ENCODE data around the gene VPS37B.

VPS37B gene

GRCh38 chr12:122860040-122860853, 35.7 kb downstream of the VPS37B start:
- TF ChIP-seq, protein P1, sequence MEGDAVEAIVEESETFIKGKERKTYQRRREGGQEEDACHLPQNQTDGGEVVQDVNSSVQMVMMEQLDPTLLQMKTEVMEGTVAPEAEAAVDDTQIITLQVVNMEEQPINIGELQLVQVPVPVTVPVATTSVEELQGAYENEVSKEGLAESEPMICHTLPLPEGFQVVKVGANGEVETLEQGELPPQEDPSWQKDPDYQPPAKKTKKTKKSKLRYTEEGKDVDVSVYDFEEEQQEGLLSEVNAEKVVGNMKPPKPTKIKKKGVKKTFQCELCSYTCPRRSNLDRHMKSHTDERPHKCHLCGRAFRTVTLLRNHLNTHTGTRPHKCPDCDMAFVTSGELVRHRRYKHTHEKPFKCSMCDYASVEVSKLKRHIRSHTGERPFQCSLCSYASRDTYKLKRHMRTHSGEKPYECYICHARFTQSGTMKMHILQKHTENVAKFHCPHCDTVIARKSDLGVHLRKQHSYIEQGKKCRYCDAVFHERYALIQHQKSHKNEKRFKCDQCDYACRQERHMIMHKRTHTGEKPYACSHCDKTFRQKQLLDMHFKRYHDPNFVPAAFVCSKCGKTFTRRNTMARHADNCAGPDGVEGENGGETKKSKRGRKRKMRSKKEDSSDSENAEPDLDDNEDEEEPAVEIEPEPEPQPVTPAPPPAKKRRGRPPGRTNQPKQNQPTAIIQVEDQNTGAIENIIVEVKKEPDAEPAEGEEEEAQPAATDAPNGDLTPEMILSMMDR (IDR thresholded peaks at IDR 0.05; ENCODE audit: control insufficient read depth, insufficient read depth, low read depth, low read length, missing control alignments) = peak; percentile 92
- H3K4me3 ChIP-seq (ENCODE audit: control insufficient read depth, low read depth, low read length) = no peak overlapping the region
- DNase-seq (ENCODE audit: low read depth) = no peak

- TF ChIP-seq, protein P1 (IDR thresholded peaks at IDR 0.05; ENCODE audit: control insufficient read depth, insufficient read depth, low read depth, low read length, missing control alignments) = no peak
- DNase-seq (ENCODE audit: low read depth) = no peak
- no peak overlapping the region for H3K4me3 ChIP-seq (ENCODE audit: control insufficient read depth, low read depth, low read length)
Measured at GRCh38 chr12:122859303-122860039, 36.5 kb downstream of the VPS37B start.

DNA sequence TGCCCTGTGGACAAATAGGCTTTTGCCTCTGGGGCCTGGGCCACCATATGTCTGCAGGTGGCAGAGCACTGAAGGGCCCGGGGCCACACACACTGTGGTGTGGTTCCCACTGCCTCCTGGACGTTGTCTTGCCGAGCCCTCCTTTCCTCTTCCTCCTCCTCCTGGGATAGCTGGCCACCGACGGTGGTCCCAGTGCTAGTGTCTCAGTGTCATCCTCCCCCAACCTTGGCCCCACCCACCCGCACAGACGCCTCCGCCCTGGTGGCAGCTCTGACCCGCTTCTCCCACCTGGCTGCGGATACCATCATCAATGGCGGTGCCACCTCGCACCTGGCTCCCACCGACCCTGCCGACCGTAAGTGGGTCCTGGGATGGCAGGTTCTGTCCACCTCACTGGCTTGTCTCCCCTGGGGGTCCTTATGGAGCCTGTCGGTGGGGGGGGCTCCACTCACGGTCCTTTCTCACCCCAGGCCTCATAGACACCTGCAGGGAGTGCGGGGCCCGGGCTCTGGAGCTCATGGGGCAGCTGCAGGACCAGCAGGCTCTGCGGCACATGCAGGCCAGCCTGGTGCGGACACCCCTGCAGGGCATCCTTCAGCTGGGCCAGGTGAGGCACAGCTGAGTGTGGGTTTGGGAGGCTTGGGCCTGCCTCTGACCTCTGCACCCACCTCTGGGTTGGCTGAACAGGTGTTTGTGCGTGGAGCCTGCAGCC, 37.2 kb downstream of the VPS37B start:
- TF ChIP-seq, protein P1 (IDR thresholded peaks at IDR 0.05; ENCODE audit: control insufficient read depth, insufficient read depth, low read depth, low read length, missing control alignments) = no peak
- no peak for DNase-seq (ENCODE audit: low read depth)
- no peak overlapping the region for H3K4me3 ChIP-seq (ENCODE audit: control insufficient read depth, low read depth, low read length)

GRCh38 chr12:122858171-122858570, 37.8 kb downstream of the VPS37B start:
- TF ChIP-seq, protein P1 (IDR thresholded peaks at IDR 0.05; ENCODE audit: control insufficient read depth, insufficient read depth, low read depth, low read length, missing control alignments) = no peak
- H3K4me3 ChIP-seq (ENCODE audit: control insufficient read depth, low read depth, low read length) = no peak overlapping the region

DNA sequence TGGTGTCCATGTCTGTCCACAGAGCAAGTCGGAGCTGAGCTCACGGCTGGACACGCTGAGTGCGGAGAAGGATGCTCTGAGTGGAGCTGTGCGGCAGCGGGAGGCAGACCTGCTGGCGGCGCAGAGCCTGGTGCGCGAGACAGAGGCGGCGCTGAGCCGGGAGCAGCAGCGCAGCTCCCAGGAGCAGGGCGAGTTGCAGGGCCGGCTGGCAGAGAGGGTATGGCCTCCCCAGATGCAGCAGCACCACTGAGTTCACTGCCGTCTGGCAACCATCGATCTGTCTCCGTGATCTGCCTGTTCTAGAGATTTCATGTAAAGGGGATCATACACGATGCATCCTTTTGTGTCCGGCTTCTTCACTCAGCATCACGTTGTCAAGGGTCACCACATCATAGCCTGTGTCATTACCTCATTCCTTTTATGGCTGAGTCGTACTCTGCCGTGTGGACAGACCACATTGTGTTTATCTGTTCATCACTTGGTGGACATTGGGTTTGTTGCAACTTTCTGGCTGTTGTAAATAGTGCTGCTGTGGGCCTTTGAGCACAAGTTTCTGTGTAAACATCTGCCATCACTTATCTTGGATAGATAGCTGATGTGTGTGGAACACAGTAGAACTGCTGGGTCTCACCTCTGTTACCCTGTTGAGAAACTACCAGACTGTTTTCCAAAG, 38.8 kb downstream of the VPS37B start:
- DNase-seq (ENCODE audit: low read depth) = no peak
- TF ChIP-seq, protein P1 (IDR thresholded peaks at IDR 0.05; ENCODE audit: control insufficient read depth, insufficient read depth, low read depth, low read length, missing control alignments) = no peak
- H3K4me3 ChIP-seq (ENCODE audit: control insufficient read depth, low read depth, low read length) = no peak overlapping the region

More at GRCh38 chr12:122858171-122858570, 37.8 kb downstream of the VPS37B start:
- DNase-seq (ENCODE audit: low read depth) = no peak

All from AG09309 (cell line).